ENCODE data around the gene APCDD1L. TPM values are rescaled to one million over a fixed set of nuclear protein-coding genes. Genes with fewer than 3 reads are reported as not detected.

Gene APCDD1L
- total RNA-seq (10 to 100 TPM in 1 of 2 donors, 1 to 10 TPM in 1; 1.7 to 14.6 TPM), polyA plus RNA-seq (1 to 10 TPM; 1.3 to 2.4 TPM)
- long read RNA-seq, donor 1, partial matches to known transcripts: 0 of 7 reads
- long read RNA-seq, donor 1, other reads (novel, unspliced or antisense): 7 of 7 reads
- long read RNA-seq, donor 2, transcript APCDD1L-201 (4 exons, 3,426 nt): major isoform, 5 of 32 reads
- long read RNA-seq, donor 2, partial matches to known transcripts: 5 of 32 reads
- long read RNA-seq, donor 2, other reads (novel, unspliced or antisense): 22 of 32 reads

GRCh38 chr20:58515233-58516212 lies at the start of gene APCDD1L:
TSS of gene APCDD1L (minus strand) at chr20:58515399. CDS start at chr20:58514707, 692 bp downstream.
- intact Hi-C loops (cut with DNase I): loop anchor here in 1 of 2 donors (10.0 kb wide), 1 partner anchor 139 kb away; the partner anchor contains the start of gene STX16
- DNase-seq: peak; percentile 68 to 84
- Histone ChIP-seq H3K27me3 (ENCODE audit: control insufficient read depth in 1 of 2, insufficient read depth in 2 of 2, low read length in 1 of 2) (no peaks in the 10 kb centered on the region), H3K9me3 (ENCODE audit: control insufficient read depth, low read length) (no peaks in the 10 kb centered on the region), H3K36me3 (ENCODE audit: control insufficient read depth in 1 of 2, insufficient read depth in 2 of 2, low read length in 1 of 2) (no peaks in the 10 kb centered on the region), H3K4me3 (ENCODE audit: low read length in 2 of 2) (peak within 1 kb of the TSS; percentile 5 to 56), H3K27ac (ENCODE audit: low read depth in 1 of 2, low read length in 2 of 2) (no peak within 1 kb of the TSS), H3K4me1 (ENCODE audit: control insufficient read depth in 1 of 2, insufficient read depth in 2 of 2, low read length in 2 of 2) (no peaks in the 10 kb centered on the region)
- peak; percentile 61 for ATAC-seq (ENCODE audit: low FRiP score)
- 25 to 27% methylated on average over 28 of the region's 28 CpGs for WGBS, 2 donors

GRCh38 chr20:58559368-58559729 lies 44.1 kb upstream of the APCDD1L start:
- Histone ChIP-seq H3K36me3 (ENCODE audit: control insufficient read depth in 1 of 2, insufficient read depth in 2 of 2, low read length in 1 of 2) (no peaks in the 10 kb centered on the region), H3K4me3 (ENCODE audit: low read length in 2 of 2) (no peak overlapping the region), H3K27ac (ENCODE audit: low read depth in 1 of 2, low read length in 2 of 2) (no peak overlapping the region), H3K4me1 (ENCODE audit: control insufficient read depth in 1 of 2, insufficient read depth in 2 of 2, low read length in 2 of 2) (no peaks in the 10 kb centered on the region), H3K27me3 (ENCODE audit: control insufficient read depth in 1 of 2, insufficient read depth in 2 of 2, low read length in 1 of 2) (no peaks in the 10 kb centered on the region), H3K9me3 (ENCODE audit: control insufficient read depth, low read length) (no peaks in the 10 kb centered on the region)
- intact Hi-C loops (cut with DNase I): no loop called here
- ATAC-seq (ENCODE audit: low FRiP score): no peak
- no peak for DNase-seq
- WGBS, 2 donors: 93 to 95% methylated on average over 7 of the region's 7 CpGs

GRCh38 chr20:58558486-58559367 lies 43.5 kb upstream of the APCDD1L start:
- no peak for ATAC-seq (ENCODE audit: low FRiP score)
- DNase-seq: no peak
- Histone ChIP-seq H3K27ac (ENCODE audit: low read depth in 1 of 2, low read length in 2 of 2) (no peak overlapping the region), H3K27me3 (ENCODE audit: control insufficient read depth in 1 of 2, insufficient read depth in 2 of 2, low read length in 1 of 2) (no peaks in the 10 kb centered on the region), H3K9me3 (ENCODE audit: control insufficient read depth, low read length) (no peaks in the 10 kb centered on the region), H3K36me3 (ENCODE audit: control insufficient read depth in 1 of 2, insufficient read depth in 2 of 2, low read length in 1 of 2) (no peaks in the 10 kb centered on the region), H3K4me3 (ENCODE audit: low read length in 2 of 2) (no peak overlapping the region), H3K4me1 (ENCODE audit: control insufficient read depth in 1 of 2, insufficient read depth in 2 of 2, low read length in 2 of 2) (no peaks in the 10 kb centered on the region)
- WGBS, 2 donors: 80 to 91% methylated on average over 19 of the region's 19 CpGs
- intact Hi-C loops (cut with DNase I): no loop called here

- no peaks in the 10 kb centered on the region for H3K27me3 ChIP-seq (ENCODE audit: control insufficient read depth in 1 of 2, insufficient read depth in 2 of 2, low read length in 1 of 2)
- H3K27ac ChIP-seq (ENCODE audit: low read depth in 1 of 2, low read length in 2 of 2): no peak overlapping the region
- ATAC-seq (ENCODE audit: low FRiP score): no peak
- intact Hi-C loops (cut with DNase I): no loop called here
- H3K4me3 ChIP-seq (ENCODE audit: low read length in 2 of 2): no peak overlapping the region
- H3K4me1 ChIP-seq (ENCODE audit: control insufficient read depth in 1 of 2, insufficient read depth in 2 of 2, low read length in 2 of 2): no peaks in the 10 kb centered on the region
- no peaks in the 10 kb centered on the region for H3K9me3 ChIP-seq (ENCODE audit: control insufficient read depth, low read length)
- no peak for DNase-seq
- WGBS, 2 donors: 73 to 74% methylated on average over 10 of the region's 10 CpGs
- no peaks in the 10 kb centered on the region for H3K36me3 ChIP-seq (ENCODE audit: control insufficient read depth in 1 of 2, insufficient read depth in 2 of 2, low read length in 1 of 2)
Measured at GRCh38 chr20:58557733-58558342, 42.6 kb upstream of the APCDD1L start.

GRCh38 chr20:58556961-58557360 lies 41.8 kb upstream of the APCDD1L start:
- Histone ChIP-seq H3K36me3 (ENCODE audit: control insufficient read depth in 1 of 2, insufficient read depth in 2 of 2, low read length in 1 of 2) (no peaks in the 10 kb centered on the region), H3K4me3 (ENCODE audit: low read length in 2 of 2) (no peak overlapping the region), H3K9me3 (ENCODE audit: control insufficient read depth, low read length) (no peaks in the 10 kb centered on the region), H3K4me1 (ENCODE audit: control insufficient read depth in 1 of 2, insufficient read depth in 2 of 2, low read length in 2 of 2) (no peaks in the 10 kb centered on the region), H3K27me3 (ENCODE audit: control insufficient read depth in 1 of 2, insufficient read depth in 2 of 2, low read length in 1 of 2) (no peaks in the 10 kb centered on the region), H3K27ac (ENCODE audit: low read depth in 1 of 2, low read length in 2 of 2) (no peak overlapping the region)
- no peak for DNase-seq
- intact Hi-C loops (cut with DNase I): no loop called here
- 87 to 91% methylated on average over 6 of the region's 6 CpGs for WGBS, 2 donors
- ATAC-seq (ENCODE audit: low FRiP score): no peak

- H3K27ac ChIP-seq (ENCODE audit: low read depth in 1 of 2, low read length in 2 of 2): no peak overlapping the region
- H3K4me3 ChIP-seq (ENCODE audit: low read length in 2 of 2): no peak overlapping the region
- WGBS, 2 donors: 51 to 53% methylated on average over 3 of the region's 3 CpGs
- intact Hi-C loops (cut with DNase I): no loop called here
- no peaks in the 10 kb centered on the region for H3K36me3 ChIP-seq (ENCODE audit: control insufficient read depth in 1 of 2, insufficient read depth in 2 of 2, low read length in 1 of 2)
- H3K4me1 ChIP-seq (ENCODE audit: control insufficient read depth in 1 of 2, insufficient read depth in 2 of 2, low read length in 2 of 2): no peaks in the 10 kb centered on the region
- DNase-seq (no peak), ATAC-seq (ENCODE audit: low FRiP score) (no peak)
- H3K27me3 ChIP-seq (ENCODE audit: control insufficient read depth in 1 of 2, insufficient read depth in 2 of 2, low read length in 1 of 2): no peaks in the 10 kb centered on the region
- no peaks in the 10 kb centered on the region for H3K9me3 ChIP-seq (ENCODE audit: control insufficient read depth, low read length)
Measured at GRCh38 chr20:58555078-58555765, 40.0 kb upstream of the APCDD1L start.

- Histone ChIP-seq H3K4me3 (ENCODE audit: low read length in 2 of 2) (no peak overlapping the region), H3K27me3 (ENCODE audit: control insufficient read depth in 1 of 2, insufficient read depth in 2 of 2, low read length in 1 of 2) (no peaks in the 10 kb centered on the region), H3K9me3 (ENCODE audit: control insufficient read depth, low read length) (no peaks in the 10 kb centered on the region), H3K36me3 (ENCODE audit: control insufficient read depth in 1 of 2, insufficient read depth in 2 of 2, low read length in 1 of 2) (no peaks in the 10 kb centered on the region), H3K27ac (ENCODE audit: low read depth in 1 of 2, low read length in 2 of 2) (no peak overlapping the region), H3K4me1 (ENCODE audit: control insufficient read depth in 1 of 2, insufficient read depth in 2 of 2, low read length in 2 of 2) (no peaks in the 10 kb centered on the region)
- 94 to 95% methylated on average over 3 of the region's 3 CpGs for WGBS, 2 donors
- intact Hi-C loops (cut with DNase I): no loop called here
- DNase-seq: no peak
- peak; percentile 7 for ATAC-seq (ENCODE audit: low FRiP score)
Measured at GRCh38 chr20:58554541-58554940, 39.3 kb upstream of the APCDD1L start.

Data from aorta (tissue), 5 donors.